HG03469 (cell line): ENCODE data around the gene LVRN.
A peak's percentile ranks its signal among the peaks of the same experiment; 100 is the strongest.

ENCODE experiments used
- ATAC-seq: cut with Tn5 transposase; IDR thresholded peaks from one replicate; pipeline ENCODE4 v1.9.1; 2021; ENCODE audit warnings: mild to moderate bottlenecking, moderate library complexity, moderate number of reproducible peaks; ENCODE audit not compliant: unreplicated experiment

Gene LVRN

DNA sequence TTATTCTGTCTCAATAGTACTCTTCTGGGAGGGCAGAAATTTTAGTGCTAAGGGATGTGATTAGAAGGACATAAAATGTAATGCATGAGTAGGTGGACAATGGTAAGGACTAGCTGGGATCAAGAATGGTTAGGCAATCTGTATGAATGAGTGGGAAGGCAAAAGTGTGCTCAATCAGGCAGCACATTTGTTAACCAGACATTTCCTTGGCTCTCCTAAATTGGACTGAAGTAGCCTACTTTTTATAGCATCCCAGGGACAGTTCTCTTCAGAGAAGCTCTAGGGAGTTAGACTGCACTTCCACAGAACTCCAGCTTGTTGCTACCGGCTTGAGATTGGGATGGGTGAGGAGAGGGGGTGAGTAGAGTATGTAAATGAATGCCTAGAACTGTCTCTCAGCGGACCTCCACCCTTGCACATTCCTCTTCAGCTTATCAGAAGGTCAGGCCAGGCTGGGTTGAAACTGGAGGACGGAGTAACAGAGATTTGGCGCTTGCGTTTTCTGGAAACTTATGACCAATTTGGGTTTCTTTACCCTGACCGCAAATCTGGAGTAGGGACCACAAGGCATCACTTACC is 51.0 kb downstream of the LVRN start:
- no peak for ATAC-seq

DNA sequence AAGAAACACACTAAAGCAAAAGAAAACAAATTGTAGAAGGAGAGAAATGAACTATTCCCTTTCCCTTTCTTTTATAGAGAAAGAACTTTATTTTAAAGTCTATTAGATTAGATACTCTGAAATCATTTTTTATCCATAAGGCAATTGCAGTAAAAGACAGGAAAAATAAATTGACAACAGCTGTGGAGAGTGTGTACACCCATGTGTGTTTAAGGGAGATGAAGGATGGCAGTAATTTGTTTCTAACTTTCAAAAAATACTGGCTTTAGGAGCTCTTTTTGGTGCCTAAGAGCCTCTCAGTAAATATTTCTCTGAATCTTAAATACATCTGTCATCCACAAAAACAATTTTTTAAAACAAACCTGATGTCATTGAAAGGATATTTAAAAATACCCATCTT is 51.7 kb downstream of the LVRN start:
- no peak for ATAC-seq

DNA sequence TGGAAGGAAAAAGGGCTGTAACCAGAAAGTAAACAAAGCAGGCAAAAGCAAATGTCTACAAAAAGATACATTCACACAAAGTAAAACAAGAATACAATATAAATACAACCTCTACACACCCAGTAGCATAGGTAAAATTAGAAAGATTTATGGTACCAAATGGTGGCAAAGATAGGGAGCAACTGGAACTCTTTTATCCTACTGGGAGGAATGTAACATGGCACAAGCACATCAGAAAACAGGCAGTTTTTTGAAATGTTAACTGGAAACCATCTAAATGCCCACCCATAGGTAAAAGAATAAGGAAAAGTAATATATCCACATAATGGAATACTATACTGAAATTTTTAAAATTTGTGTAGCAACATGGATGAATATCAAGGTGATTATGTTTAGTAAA is 61.3 kb downstream of the LVRN start:
- ATAC-seq, result no peak

DNA sequence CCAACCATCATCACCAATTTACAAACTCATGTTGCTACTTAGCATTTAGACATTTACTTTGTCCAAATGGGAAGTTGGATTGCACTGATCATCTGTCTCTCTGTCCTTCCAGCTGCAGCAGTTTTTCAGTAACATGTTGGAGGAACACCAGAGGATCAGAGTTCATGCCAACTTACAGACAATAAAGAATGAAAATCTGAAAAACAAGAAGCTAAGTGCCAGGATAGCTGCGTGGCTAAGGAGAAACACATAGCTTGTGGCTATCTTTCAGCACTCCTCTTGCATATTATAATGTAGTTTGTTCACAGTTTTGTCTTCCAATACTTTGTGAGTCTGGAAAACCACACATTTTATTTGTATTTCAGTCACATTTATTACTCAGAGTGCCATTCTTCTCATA is 63.6 kb downstream of the LVRN start:
- ATAC-seq, result no peak

DNA sequence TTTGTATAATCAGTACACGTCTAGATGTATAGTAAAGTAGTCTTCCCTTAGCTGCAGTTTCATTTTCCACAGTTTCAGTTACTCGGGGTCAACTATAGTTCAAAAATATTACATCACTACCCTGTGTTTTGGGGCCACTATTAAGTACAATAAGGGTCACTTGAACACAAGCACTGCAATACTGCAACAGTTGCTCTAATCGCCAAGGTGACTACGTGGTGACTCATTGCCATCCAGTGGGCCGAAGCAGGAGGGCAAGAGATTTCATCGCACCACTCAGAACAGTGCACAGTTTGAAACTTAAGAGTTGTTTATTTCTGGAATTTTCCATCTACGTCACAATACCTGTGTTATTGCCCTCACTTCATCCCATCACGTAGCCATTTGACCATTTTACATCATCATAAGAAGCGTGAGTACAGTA is 69.8 kb downstream of the LVRN start, which contains the start of gene ARL14EPL:
TSS of gene ARL14EPL (plus strand) at position 379 of the 424 bp plus-strand sequence. CDS start 18,994 bp downstream, outside the sequence.
- peak; percentile 69 for ATAC-seq

DNA sequence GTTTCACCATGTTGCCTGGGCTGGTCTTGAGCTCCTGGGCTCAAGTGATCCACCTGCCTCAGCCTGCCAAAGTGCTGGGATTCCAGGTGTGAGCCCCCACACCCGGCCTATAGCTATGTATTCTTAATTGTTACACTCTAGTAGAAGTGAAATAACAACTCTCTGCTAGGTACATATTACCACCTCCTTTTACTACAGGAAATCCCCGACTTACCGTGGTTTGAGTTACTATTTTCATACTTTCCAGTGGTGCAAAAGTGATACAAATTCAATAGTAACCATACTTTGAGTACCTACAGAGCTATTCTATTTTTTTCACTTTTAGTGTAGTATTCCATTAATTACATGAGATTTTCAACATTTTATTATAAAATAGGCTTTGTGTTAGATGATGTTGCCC is 70.7 kb downstream of the LVRN start:
- no peak for ATAC-seq

DNA sequence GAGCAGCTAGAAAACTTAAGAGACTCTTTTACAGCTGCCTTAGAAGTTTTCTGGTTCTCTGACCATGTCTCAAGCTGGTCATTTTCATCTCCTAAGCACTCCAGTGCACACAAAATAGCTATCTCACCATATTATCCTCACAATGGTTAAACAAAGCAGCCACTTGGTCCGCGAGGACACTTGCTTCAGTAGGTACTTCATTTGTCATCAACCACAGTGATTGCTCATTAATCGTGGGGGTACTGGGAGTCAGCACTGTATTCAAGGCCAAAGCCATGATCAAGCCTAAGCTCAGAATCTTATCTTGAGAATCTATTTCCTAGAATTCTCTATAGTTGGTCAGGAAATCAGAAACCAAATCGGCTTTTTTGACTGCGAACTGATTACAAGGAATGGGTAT is 72.8 kb downstream of the LVRN start:
- ATAC-seq, result no peak

DNA sequence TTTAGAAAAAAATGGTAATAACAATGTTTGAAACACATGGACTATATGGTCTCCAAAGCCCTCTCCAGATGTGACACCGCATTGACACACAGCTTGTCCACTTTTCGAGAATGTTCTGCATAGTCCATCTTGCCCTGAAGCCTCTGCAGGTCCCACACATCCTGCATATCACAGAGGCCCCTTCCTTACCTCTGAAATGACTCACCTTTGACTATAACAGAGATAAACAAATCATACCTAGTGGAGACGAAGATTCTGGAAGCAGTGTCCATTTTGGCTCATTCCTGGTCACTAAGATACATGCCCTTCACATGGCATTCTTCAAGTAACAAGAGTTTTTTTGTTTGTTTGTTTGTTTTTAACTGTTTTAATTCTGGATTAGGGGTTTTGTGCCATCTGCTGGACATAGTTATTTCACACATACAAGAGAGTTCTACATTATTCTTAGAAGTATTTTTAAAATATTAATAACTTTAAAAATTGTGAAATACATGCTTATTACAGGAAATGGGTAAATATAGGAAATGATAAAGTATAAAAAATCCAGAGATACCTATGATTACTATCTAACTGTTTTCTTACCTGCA is 75.1 kb downstream of the LVRN start:
- ATAC-seq, result no peak

DNA sequence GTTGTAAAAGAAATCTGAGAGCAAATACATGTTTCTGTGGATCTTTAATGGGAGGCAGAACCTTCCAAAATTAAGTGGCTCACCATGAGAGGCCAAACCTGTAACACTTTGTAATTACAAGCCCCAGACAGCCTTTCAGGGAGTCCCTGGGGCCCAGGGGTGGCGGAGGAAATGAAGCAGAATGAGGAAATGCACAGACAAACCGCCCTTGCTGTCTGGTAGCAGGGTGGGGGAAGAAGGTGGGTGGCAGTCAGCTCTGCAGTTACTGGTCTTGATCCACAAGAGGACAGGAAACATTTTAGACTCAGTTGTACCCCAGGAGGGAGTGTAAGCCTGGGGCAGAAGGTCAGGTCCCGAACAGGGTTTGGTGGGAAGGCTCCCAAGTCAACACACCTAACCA is 76.5 kb downstream of the LVRN start:
- ATAC-seq, result peak; percentile 51

DNA sequence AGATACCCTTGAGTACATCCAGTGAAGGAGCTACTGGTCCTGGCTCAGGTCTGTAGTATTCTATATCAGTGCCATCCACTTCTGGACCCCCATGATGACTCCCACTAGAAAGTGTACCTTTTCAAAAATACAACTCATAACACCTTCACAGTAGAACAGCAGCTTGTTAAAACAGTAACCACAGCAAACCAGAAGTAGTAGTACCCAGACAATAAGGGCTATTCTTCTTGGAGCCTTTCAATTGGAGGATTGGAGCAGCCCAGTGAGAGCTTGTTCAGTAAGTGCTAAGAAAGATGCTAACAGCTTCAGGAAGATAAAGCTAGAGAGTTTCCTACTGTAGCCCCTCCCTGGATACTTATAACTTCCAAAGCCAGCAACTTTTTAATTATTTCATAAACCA is 80.1 kb downstream of the LVRN start:
- no peak for ATAC-seq

DNA sequence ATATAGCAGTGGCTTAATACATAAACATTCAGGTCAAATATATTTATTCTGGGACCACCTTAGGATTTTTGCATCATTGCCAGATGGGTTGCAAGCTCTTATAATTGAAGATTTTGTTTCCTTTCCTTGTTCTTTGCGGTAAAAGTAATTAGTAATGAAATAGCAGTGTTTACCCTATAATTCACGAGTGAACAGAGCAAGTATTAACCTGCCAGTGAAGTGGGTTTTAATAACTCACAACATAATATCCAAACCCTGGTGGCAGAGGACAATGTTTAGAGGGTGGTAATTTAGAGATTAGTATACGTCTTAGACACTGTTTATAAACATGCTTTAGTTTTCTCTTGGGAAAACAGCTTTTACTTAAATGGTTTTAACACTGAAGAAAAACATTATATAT is 81.8 kb downstream of the LVRN start:
- ATAC-seq, result no peak

DNA sequence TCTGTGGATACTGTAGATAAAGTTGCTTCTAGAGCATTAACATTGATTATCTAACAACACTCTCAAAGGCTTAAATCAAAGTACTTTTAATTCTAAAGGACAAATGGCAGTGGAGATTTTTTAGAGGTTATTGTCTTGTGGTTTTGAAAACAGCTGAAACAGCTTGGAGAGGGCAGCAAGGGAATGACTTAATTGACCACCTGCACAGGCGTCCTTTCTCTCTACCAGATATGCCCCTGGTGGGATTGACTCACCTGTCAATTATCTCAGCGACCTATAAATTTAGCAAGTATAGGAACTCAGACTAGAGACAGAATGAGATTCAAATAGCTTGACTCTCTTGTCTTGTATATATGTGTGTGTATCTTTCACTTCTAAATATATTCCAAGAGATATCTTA is 83.5 kb downstream of the LVRN start:
- ATAC-seq, result no peak

DNA sequence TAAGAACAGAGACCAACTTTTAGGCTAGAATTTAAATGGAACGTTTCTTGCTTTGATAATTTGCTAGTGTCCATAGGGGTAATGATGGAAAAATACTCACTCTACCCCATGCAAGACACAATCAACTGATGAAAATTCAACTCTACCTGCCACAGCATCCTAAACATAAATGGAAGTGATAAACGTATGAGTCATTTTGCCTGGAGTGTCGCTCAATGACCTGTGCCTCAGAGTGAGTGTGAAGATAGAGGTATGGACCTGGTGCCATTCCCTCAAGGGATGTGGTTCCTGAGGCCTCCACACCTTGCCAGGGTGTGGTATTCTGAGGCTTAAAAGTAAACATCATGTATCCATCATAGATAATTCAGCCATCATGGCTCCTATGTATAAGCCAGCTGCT is 84.0 kb downstream of the LVRN start:
- ATAC-seq, result no peak

DNA sequence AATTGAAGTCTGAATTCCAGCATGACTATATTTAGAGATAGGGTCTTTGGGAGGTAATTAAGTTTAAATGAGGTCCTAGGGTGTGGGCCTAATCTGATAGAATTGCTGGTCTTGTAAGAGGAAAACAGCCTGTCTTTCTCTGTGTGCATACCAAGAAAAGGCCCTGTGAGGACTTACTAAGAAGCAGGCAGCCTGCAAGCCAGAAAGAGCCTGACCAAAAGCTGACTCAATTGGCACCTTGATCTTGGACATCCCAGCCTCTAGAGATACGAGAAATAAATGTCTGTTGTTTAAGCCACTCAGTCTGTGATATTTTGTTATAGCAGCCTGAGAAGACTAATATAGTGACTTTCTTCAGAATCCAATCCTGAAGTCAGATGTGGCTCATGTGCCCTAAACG is 84.5 kb downstream of the LVRN start:
- no peak for ATAC-seq

DNA sequence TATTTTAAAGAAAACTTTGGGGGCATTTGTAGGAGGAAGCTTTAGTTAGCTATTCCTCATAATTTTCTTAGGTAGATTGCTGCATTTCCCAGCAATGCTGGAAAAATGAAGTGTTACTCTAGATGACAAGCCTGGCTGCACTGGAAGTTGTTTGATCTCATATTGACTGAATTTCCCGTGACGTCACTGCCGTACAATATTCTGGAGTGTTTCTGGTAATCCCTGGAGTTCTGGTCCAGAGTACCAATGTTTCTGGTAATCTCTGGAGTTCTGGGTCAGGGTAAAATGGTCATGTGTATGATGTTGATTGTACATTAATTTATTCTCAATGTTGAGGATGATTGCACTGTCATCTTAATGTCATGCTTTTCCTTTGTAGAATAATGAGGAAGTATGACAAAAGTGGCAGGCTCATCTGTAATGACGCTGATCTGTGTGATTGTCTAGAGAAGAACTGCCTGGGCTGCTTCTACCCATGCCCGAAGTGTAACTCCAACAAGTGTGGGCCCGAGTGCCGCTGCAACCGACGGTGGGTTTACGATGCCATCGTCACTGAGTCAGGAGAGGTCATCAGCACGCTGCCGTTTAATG is 96.2 kb downstream of the LVRN start:
- no peak for ATAC-seq

DNA sequence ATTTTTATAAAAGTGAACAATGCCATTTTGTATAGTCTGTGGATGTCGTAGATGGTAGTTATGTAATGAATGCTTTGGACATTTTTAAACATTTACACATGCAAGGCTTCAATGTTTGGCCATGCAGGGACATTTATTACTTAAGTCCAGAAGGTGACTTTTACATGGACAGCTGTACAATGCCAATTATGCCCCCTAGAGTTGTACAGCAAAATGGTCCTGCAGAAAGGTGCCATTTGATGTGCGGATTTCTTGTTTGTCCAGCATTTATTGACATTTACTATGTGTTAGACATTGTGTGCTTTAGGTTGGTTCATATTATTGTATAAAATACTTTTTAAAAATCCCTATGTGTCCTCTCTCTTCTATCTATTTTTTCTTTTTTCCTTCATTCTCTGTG is 100.1 kb downstream of the LVRN start:
- no peak for ATAC-seq

DNA sequence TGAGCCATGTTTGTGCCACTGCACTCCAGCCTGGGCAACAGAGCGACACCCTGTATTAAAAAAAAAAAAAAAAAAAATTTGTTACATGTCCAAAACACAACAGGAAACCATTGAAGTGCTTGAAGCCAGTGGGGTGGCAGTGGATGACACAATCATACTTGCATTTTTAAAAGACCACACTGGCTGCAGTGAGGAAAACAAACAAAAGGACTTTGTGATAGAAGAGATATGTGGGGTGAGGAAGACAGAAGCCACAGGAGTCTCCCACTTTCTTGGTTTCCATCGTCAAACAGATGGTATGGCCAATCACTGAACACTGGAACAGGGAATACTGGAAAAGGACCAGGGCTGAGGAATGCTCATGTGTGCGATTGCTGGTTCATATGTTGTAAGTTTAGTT is 101.7 kb downstream of the LVRN start:
- ATAC-seq, result no peak

DNA sequence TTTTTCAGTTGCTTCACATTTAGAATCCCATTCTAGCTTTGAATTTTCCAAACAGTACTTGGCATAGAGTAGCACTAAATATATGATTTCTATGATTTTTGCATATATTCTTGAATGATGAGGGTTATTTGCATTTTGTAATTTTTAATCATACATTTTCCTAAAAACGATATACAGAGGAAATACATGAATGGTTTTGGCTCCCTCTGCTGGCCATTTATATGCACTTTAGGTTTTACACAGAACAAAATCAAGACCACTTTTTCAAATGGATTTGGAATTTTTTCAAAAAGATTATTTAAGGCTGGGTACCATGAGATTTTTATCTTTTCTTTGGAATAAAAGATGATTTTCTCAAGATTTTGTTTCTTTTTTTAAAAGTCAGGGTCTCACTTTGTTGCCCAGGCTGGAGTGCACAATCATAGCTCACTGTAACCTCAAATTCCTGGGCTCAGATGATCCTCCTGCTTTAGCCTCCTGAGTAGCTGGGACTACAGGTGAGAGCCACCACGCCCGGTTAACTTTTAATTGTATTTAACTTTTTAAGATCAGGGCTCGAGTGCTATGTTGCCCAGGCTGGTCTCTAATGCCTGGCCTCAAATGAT is 105.9 kb downstream of the LVRN start:
- peak; percentile 54 for ATAC-seq

DNA sequence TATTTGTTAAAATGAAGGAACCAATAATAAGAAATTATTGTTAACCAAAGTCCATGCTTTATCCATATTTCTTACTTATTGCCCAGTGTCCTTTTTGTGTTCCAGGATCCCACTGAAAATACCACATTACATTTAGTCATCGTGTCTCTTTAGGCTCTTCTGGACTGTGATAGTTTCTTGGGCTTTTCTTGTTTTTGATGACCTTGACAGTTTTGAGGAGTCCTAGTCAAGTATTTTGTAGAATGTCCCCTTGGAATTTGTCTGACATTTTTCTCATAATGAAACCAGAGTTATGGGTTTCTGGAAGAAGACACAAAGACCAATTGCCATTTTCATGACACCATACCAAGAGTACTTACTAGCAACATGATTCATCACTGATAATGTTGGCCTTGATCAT is 108.9 kb downstream of the LVRN start:
- ATAC-seq, result no peak

DNA sequence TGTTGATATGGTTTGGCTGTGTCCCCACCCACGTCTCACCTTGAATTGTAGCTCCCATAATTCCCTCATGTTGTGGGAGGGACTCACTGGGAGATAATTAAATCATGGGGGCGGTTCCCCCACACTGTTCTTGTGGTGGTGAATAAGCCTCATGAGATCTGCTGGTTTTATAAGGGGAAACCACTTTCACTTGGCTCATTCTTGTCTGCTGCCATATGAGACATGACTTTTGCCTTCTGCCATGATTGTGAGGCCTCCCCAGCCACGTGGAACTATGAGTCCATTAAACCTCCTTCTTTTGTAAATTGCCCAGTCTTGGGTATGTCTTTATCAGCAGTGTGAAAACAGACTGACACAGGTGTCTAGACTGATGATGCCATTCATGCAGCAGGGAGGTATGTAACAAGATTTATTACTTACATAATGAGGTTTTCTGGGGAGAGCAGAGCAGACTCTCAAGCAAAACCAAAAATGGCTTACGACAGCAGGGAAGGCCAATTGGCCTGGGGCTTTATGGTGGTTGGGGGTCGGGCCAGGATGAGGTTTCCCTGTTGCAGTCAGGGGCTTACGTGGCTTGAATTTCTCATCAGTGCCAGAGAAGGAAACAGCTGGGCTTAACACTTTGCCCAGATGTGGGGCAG is 113.0 kb downstream of the LVRN start:
- ATAC-seq, result no peak

DNA sequence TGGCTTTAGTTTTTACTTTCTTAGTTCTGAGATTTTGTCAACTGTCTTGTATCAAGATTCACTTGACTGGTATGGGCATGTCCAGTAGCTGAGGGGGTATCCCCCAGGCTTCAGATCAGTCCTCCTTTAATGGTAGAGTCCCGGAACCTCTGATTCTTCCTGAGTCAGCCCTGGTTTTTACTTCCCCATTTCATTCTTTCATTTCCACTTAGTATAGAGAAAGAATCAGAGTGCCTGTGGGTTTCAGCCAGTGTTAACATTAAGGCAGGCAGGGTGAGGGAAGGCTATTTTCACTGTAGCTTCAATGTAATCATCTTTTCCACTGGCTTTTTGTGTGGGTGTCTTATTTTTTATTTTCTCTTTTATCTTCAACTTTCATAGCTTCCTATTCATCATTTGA is 114.2 kb downstream of the LVRN start:
- peak; percentile 96 for ATAC-seq
